ENCODE results near the gene ITPR2.

GRCh38 chr12:26555139-26555538 lies 277.9 kb downstream of the ITPR2 start:
- no peak for TF ChIP-seq CTCF (conservative IDR thresholded peaks at IDR 0.05)
- TF ChIP-seq EZH2 (IDR thresholded peaks at IDR 0.05; ENCODE audit: low read depth) = no peak

Measured in PC-9 (cell line).